Left hindlimb (tissue), 1 donor: ENCODE measurements around the gene NT5DC3.

Source experiments
- DNase-seq: peaks from one replicate; pipeline ENCODE4 v3.0.0-alpha.2; 2018

Gene NT5DC3

DNA sequence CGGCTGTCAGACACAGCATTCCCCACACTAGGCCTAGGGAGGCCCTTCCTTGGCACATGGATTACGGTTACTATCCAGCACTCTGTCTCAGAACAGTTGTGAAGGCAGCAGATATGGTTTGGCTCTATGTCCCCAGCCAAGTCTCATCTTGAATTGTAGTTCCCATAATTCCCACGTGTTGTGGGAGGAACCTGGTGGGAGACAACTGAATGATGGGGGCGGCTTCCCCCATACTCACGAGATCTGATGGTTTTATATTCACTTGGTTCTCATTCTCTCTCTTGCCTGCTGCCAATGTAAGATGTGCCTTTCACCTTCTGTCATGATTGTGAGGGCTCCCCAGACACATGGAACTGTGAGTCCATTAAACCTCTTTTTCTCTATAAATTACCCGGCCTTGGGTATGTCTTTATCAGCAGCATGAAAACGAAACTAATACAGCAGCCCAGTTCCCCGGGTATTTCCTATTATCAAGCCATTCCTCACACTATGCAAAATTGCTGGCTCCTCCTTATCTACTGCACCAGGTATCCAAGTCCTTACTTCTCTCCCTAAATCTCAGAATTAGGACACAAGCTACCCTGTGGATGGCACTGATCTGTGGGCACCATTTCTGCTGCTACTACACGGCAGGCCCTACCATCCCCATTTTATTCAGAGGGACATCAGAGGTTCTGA lies 33.3 kb downstream of the NT5DC3 start:
- DNase-seq = no peak

DNA sequence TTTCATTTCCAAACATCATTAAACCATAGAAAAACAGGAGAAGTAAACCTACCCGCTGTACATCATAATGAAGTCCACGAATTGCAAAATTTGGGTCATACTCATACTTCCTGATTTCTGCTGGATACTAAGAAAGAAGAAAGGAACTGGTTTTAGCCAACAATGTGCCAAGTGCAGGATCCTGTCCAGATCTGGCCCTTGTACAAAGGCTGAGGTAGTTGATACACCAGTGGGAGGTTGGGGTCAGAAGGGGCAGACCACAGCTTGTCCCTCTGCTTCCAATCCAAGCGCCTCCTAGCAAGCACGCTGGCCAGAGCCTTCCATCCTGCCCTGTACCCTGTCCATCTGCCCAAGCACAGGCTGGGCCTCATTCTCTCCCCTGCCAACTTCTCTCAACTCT lies 34.2 kb downstream of the NT5DC3 start:
- DNase-seq = no peak

DNA sequence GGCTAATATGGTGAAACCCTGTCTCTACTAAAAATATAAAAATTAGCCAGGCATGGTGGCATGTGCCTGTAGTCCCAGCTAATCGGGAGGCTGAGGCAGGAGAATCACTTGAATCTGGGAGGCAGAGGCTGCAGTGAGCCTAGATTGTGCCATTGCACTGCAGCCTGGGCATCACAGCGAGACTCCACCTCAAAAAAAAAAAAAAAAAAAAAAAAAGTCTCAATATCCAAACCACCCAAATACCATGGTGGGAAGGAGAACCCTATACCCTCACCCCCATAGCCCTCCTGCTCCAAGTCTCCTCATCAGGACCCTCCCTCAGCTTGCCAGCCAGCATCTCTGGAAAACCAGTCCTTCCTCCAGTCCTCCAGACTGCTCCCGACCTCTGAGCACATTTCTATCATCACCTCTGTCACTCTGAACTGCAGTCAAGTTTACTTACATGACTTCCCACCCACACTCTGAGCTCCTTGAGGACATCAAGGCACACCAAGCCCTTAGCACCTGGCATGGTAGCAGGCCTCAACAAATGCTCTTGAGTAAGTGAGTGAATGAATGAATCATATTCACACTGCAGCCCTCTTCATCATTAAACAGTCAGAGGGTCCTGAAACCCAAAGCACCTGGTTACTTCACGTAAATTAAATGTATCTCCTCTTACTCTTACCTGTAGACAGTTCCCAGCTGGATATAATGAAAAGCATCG lies 35.2 kb downstream of the NT5DC3 start:
- no peak for DNase-seq

DNA sequence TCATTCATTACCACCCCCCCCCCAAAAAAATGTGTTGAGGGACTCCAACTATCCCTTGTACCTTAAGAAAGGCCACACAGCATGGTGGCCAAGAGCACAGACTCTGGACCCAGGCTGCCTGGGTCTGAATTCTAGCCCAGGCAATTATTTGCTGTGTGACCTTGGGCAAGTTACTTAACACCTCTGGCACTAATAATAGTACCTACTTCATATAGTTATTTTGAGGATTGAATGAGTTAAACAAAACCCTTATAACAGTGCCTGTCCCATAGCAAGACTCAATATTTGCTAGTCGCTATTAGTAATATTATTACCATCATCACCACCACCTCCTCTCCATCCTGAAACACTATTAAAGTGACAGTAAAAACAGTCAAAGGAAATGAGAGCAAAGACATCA lies 37.2 kb downstream of the NT5DC3 start:
- DNase-seq = no peak

DNA sequence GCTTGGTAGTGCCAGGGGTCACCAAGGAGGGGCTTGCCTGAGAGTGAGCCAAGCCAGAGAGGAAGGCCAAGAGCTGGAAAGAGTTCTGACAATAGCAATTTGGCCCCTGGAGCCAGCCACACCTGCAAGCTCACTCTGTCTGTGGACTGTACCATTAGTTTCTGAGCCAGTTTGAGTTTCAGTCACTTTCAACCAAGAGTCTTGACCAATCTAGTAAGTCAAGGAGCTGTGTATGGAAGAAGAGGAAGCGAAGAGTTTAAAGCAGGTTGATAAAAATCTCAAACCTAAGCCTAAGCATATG lies 38.5 kb downstream of the NT5DC3 start:
- no peak for DNase-seq

DNA sequence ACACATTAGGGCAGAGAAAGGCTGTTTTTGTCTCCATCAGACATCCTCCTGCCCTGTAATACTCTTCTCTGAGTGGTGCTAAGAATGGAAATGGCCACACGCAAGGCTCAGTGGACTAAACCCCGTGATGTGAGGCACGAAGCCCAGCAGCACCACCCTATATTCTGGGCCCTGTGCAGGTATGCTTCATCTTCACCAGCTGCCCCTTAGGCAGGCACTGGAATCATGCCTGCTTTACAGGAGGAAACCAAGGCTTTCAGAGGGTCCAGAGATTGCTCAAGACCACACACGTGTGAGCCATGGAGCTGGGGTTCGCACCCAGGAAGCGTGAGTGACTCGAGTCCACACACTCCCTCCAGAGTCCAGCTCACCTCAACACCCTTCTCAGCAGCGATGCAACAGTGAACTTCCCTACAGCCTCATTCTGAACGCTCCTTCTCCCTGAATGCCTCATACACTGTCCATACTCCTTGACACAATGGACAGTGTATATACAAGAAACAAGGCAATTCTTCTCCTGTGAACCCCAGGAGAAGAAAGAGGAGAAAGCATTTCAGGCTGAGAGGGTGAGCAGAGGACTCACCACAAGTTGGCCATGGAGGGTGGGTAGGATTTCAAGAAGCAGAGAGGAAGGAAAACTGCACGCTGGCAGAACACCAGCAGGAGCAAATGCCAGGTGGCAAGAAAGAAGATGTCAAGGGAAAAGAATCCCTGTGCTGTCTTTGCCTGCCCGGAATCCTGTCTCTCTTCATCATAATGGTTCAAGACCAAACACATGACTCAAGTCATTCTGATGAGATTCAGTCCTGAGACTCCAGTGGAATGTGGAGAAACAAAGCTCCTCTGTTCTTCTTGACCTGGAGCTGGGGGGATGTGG lies 39.1 kb downstream of the NT5DC3 start:
- DNase-seq = no peak

DNA sequence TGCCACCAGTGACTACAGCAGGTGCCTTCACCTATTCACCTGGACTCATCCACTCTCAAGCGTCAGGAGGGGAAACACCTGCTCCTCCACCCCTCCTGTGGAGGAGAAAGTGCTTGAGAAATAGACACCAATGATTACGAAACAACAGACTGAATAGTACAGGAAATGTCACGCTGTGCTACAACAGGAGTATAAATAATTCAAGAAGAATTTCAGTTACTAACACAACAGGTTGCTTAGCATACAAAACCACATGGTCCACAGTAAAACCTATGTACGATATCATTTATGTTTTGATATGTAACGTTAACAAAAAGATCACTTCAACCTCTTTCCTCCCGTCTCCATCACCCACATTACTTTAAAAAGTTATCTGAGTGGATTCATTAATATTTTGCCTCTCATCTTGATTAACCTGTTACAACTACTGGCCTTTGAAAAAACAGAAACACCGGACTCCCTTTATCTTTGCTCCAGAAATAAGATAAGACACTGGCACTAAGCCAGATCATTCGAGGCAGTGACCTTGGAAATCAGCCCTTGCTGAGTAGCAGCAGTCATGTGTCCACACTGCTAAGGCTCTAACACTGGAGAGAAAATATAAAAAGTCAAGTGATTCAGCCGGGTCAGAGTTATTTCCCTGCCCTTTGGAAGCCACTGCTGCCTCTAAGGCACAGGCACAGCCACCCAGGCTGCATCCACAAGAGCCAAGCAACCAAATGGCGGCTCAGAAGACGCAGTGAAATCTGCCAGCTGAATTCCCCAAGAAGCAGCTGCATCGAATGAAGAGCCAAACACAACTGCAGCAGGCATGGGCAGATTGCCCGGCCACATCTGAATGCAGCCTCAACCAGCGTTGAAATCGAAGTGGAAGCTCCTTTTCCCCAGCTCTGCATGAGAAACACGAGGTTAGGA lies 40.9 kb downstream of the NT5DC3 start:
- peak; percentile 76 for DNase-seq

DNA sequence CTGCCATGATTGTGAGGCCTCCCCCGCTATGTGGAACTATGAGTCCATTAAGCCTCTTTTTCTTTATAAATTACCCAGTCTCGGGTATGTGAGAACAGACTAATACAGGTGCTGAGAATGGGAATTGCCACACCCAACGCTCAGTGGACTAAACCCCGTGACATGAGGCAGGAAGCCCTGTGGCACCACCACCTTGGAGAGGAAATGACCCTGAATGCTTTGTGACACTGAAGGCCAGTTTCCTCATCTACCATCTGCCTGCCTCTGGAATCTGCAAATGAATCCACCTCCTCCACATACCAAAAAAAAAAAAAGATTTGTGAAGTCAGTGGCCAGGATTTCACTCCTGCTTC lies 41.6 kb downstream of the NT5DC3 start:
- DNase-seq = no peak

DNA sequence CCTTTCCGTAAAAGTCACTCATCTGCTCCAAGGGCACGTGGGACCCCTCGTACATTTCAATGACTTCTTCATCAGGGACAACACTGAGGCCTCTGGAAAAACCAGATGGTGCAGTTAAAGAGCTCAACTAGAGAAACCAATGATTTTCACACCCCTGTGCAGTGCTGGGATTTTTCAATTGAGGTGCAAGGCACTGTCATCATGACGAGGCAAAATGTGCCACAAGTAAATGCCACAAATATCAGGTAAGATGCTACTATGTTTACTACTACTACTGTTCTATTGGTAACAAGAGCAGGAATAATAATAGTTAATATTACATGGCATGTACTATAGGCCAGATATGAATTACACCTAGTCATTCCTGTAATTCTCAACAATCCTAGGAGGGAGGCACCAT lies 42.4 kb downstream of the NT5DC3 start:
- no peak for DNase-seq

DNA sequence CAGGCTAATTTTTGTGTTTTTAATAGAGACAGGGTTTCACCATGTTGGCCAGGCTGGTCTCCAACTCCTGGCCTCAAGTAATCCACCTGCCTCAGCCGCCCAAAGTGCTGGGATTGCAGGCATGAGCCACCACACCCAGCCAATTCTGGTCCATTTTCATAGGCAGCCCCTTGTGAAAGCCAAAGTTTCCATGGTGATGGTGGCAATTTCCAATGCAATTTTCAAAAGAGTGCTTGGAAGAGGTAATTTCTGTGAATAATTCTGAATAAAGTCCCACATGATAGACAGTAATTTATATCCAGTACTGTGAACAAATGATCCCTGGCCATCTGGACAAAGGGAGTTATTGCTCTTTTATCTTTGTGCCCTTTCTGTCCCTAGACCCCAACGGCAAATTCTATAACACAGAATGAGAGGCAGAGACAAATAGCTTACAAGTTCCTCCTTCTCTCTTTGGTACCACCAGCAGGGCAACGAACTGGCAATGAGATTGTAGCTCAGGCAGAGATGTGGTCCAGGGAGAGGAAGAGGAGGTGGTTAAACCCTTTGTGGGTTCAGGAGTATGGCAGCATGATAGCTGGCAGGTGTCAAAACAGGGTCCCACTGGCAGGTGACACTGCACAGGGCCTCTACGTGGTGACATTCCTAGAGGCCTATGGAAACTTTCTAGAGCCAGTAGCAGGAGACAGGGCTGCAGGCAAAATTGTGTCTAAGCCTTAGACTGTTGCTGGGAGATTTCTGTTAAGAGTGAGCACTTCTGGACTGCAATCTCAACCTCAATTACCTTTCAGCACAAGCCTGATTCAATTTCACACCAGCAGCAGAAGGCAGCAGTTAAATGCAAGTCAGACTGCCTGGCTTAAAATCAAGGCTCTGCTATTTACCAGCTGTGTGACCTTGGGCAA lies 46.5 kb downstream of the NT5DC3 start:
- DNase-seq = no peak

DNA sequence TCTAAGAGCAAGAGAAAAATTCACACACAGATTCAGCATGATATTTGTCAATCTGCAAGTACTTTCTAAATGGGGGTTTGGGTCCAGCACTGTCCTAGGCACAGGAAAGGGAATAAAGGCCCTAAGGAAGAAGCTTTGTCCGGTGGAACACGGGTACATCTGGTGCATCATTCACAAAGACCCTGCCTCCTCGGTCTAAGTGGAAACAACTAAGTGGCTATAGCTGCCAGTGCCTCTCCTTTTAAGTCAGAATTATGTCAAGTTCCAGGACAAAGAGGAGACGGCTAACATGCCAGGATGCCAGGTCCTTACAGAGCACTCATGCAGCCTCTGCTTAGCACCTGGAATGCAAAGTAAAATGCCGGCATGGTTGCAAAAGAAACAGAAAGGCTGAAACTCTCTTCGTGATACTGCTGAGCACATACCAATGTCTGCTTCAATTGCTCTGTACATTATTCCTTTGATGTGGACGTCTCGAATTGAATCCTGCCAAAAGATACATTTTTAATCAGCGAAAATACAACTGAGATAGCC lies 47.5 kb downstream of the NT5DC3 start:
- DNase-seq = no peak

DNA sequence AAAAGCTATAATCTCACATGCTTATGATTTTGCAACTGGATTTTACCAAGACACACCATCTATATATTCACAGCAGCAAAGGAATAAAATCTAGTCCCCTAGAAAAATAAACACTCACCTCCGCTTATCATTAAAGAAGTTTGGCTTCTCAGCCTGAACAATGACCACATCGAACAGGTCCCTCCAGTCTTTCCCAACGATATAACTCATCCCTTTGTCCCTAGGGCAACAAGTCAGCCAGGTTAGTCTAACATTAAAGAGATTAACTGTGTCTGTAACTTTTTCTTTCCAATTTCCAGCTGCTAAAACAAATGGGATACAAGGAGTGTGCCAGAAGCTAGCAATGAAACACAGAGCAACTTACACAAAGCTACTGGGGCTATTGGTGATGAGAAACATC lies 48.0 kb downstream of the NT5DC3 start:
- no peak for DNase-seq

DNA sequence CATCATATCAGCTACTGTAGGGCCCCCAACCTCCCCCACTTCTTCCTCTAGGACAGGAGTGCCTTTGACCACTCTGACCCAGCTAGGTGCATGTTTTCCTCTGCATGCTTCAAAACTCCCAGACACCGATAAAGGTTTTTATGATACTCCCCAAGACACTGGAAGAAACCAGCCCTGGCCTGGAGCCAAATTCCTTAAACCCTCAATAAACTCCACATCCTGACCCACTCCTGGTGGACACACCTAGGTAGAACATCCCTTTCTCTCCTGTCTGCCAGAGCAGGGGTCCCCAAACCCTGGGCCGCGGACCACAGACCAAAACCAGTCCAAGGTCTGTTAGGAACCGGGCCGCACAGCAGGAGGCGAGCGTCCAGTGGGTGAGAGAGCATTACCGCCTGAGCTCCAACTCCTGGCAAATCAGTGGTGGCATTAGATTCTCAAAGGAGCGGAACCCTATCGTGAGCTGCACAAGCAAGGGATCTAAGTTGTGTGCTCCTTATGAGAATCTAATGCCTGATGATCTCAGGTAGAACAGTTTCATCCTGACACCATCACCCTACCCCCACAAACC lies 49.6 kb downstream of the NT5DC3 start:
- no peak for DNase-seq

DNA sequence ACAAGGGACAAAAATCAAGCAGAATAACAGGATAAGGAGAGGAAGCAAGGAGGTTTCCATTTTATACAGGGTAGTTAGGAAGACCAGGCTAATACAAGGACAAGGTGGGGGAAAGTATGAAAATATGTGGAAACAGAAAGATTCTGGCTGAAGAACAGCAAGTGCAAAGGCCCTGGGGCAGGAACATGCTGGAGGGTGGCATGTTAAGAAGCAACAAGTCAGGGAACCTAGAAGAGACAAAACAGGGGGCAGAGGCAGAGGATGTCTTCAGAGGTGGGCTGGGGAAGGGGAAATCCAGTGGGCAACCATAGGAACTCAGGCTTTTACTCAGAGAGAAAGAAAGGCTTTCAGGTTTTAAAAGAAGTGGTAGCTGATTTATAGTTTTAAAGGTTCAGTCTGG lies 54.8 kb downstream of the NT5DC3 start:
- DNase-seq = no peak

DNA sequence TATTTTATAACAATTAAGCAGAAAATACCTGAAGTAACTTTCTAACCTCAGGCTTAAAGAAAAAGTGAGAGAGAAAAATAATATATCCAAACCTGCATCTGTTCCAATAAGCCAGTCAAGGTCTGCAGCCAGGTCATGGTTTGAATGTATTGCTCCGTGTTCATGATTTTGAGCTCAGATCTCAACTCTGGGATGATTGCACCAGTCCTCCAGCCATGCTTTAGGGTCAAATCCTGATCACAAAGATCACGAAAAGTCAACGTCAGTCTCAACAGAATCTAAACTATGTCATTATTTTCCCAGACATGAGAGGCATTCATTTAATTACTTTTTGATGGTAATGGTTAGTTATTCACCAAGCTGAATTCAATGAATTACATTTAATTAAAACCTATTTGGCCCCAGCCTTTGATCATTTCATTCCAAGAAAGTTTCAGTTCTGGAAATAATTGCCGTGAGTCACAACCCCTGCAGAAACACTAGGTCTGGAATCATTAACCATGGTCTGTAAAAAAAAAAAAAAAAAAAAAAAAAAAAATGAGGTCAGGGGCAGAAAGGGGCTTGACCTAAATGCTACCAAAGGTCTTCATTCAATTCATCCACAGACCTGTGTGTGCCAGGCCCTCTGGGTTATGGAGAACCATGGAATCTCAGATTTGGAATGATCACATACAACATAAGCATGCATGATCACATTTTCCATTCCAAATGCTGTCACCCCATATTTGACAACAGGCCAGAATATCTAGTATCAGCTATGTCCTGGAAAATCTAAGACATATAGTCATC lies 55.6 kb downstream of the NT5DC3 start:
- DNase-seq = no peak

DNA sequence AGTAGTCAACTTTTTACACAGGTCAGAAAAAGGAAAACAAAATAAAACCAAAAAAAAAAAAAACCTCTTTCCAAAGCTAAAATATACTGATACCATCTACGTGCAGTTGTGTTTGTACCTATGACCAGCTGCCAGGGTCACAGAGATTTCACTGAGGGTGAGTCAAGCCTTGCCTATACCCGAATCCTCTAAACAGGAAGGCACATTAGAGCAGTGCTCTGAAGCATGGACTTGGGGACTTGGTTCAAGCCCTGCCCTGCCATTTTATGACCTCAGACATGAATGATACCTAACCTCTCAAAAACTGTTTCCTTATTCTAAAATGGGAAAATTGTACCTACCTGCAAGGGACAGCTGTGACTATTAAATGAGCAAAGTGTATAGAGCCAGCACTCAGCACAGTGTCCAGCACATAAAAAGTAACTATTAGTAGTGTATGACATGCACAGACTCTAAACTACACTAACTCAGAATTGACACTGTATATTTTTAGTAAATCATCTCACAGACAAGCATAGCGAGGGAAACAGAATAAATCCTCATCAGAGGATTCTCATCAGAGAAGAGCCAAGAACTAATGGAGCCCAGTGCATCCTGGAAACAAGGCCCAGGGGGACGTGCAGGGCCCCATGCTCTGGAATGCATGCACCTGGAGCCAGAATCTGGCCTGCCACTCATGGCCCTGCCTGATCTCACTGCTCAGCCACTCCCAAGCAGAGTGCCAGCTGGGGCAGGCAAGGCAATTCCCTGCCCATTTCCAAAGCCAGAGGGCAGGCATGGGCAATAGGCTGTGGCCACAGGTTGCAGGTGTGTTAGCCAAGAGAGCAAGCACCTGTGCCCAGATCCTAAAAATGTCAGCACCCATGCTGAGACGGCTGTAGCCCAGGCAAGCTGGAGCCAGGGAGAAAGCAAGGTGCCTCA lies 57.0 kb downstream of the NT5DC3 start:
- DNase-seq = no peak

DNA sequence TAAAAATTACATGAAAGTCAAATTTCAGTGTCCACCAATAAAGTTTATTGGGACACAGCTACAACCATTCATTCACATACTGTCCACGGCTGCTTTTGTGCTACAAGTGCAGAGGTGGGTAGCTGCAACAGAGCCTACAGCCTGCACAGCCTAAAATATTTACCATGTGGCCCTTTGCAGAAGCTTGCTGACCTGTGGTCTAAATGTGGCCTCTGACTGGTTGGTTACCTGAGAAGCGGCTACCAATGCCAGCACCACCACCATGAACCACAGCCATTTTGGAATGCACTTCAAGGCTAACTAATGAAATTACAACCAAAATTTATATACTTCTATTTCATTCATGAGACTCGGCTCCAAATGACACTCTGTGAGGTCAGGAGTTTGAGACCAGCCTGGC lies 58.6 kb downstream of the NT5DC3 start:
- DNase-seq = no peak

DNA sequence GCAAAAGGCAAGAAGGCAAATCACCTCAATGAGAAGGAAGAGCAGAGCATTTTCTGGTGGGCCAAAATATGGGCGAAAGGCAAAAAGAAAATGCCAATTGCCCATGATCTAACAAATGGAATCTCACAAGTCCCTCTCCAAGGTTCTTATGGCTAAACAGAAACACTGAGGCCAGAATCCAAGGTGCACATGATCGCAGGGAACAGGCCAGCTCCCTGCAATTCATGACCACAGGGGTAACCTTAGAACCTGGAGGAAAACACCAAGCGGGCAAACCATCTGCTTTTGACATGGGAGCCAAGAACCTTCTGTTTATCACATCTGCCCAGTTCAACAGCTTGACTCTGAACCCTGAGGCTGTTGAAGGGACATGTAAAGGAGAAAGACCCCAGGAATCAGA lies 60.0 kb downstream of the NT5DC3 start:
- no peak for DNase-seq

DNA sequence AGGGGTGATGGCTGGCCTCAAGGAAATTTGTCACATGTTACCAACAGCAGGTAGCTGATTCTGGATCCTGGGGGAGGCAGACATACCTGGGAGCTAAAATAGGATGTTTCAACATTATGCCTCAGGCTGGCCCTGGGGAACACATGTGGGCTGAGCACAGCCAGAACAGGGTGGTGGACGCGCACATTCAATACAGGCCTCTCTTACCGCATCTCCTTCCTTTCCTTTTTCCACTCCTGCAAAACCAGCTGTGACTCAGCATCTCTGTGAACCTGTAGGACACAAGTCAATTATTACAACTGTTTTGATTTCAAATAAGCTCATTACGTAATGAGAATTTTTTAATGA lies 61.0 kb downstream of the NT5DC3 start:
- no peak for DNase-seq
